ENCODE results near the gene ATRN.
"Not testable (repeated sequence)": the region's sequence is repeated elsewhere in the genome, so short reads cannot be mapped to it uniquely, and the experiment has no call there.

Gene ATRN

DNA sequence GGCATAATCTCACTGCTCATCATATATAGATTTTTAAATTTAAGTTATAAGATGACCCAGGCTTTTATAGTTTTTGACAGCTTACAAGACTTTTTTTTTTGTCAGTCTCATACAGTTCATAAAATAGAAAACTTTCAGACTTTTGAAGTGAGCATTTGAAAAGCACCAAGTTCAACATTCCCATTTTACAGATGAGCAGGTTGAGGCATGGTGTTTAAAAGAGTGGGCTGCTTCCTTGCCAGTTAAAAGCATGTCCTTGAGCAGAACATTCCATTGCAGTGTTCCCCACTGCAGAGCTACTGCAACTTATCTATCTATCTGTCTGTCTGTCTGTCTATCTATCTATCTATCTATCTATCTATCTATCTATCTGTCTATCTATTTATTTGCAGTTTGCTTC lies 105.5 kb downstream of the ATRN start:
- no peak for DNase-seq

DNA sequence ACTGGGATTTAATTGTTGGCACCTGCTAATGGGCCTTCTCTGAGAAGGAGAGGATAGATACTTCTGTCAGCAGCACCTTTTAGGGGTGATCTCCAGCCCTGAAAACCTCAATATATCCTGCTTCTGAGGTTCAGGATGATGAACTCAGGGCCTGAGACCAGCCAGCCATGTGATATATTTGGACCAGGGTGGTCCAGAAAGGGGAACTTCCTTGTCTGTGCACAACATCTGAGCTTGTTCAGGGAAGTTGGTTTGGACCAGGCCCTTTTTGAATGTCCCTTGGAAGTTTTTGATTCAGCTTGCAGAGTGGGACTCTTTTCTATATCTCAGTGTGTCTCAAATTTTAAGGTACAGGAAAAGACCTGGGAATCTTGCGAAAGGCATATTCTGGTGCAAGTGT lies 106.5 kb downstream of the ATRN start:
- DNase-seq: no peak

GRCh38 chr20:3580412-3580811 lies 109.6 kb downstream of the ATRN start:
- no peak for DNase-seq

- no peak for DNase-seq
These were observed 112.9 kb downstream of the ATRN start for GRCh38 chr20:3583765-3584164.

GRCh38 chr20:3586093-3586492 lies 115.3 kb downstream of the ATRN start:
- no peak for DNase-seq

- DNase-seq: no peak
These were observed 119.3 kb downstream of the ATRN start for GRCh38 chr20:3590164-3590563.

- DNase-seq: no peak
These were observed 122.1 kb downstream of the ATRN start for GRCh38 chr20:3592931-3593330.

- DNase-seq: no peak
These were observed 124.7 kb downstream of the ATRN start for GRCh38 chr20:3595541-3595940.

GRCh38 chr20:3603108-3603507 lies 132.3 kb downstream of the ATRN start:
- DNase-seq: no peak

- DNase-seq: not testable (repeated sequence)
These were observed 134.6 kb downstream of the ATRN start for GRCh38 chr20:3605386-3605886.

GRCh38 chr20:3606021-3606420 lies 135.2 kb downstream of the ATRN start:
- DNase-seq: no peak

GRCh38 chr20:3611901-3612300 lies 141.1 kb downstream of the ATRN start:
- no peak for DNase-seq

DNA sequence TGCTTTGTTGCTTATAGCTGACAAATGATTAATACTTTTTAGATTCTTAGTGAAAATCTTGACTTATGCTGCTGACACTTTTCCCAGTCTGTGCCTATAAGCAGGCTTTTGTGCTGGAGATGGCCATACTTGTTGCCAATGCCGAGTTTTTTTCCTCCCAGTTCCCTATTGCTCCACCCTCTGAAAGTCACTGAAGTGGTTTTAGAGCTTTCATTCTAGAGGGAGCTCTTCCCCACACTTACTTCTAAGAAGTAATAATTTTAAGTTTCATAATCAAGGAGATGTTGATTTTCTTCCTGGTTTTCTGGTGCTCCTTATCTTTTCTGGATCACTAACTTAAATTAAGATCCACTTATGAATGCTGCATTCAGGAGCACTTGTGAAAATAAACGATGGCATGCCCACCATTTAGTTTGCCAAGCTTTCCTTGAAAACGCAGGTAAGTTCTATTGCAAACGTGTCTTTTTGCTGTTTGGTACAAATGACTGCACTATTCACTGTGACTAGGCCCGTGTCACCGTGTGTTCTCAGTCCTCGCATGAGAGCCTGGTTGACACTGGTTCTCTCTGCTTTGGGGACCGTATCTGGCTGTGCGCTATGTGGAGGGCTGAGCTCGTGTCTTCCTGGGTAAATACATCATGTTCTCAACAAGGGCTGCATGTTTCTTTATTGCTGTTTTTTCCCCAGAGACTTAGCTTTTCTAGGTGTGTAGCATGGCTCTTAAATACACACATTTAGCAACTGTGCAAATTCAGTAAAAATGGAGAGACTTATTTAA lies 142.2 kb downstream of the ATRN start:
- DNase-seq: no peak

DNA sequence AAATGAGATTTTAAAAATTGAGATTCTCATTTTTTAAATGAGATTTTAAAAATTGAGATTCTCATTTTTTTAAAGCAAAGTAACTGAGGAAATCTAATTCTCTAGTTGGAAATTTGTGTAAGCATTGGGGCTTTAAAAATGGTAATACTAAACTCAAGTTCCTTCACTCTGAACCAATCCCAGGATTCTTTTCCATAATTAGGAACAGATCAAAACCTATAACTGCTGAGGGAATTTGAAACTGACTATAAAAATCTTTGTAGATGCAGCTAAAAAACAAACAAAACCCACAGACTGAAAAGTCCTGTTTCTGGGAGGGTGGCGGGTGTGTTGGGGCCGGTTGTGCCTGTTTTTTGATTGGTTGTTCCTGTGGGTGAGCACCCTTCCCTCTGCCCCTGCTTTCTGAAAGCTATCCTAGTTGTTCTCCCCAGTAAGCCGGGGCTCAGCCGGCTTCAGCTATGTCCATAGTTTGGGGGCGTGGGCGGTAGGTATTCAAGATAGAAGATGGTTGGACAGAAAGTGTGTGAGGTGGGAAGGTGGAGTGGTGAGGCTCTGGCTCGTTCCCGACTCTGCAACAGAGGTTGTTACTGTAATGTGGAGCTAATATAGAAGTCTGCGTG lies 143.1 kb downstream of the ATRN start:
- no peak for DNase-seq

GRCh38 chr20:3614466-3614865 lies 143.6 kb downstream of the ATRN start:
- DNase-seq: no peak

DNA sequence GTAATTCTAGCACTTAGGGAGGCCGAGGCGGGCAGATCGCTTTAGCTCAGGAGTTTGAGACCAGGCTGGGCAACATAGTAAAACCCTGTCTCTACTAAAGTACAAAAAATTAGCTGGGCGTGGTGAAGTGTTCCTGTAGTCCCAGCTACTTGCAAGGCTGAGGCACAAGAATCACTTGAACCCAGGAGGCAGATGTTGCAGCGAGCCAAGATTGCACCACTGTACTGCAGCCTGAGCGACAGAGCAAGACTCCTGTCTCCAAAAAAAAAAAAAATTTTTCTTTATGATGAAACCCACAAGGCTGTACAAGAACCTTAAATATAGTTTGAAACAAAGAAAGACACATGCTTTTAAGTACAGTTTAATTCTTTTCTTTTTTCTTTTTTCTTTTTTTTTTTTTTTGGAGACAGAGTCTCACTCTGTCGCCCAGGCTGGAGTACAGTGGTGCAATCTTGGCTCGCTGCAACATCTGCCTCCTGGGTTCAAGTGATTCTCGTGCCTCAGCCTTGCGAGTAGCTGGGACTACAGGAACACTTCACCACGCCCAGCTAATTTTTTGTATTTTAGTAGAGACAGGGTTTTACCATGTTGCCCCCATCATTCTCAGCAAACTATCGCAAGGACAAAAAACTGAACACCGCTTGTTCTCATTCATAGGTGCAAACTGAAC lies 144.5 kb downstream of the ATRN start:
- not testable (repeated sequence) for DNase-seq

DNA sequence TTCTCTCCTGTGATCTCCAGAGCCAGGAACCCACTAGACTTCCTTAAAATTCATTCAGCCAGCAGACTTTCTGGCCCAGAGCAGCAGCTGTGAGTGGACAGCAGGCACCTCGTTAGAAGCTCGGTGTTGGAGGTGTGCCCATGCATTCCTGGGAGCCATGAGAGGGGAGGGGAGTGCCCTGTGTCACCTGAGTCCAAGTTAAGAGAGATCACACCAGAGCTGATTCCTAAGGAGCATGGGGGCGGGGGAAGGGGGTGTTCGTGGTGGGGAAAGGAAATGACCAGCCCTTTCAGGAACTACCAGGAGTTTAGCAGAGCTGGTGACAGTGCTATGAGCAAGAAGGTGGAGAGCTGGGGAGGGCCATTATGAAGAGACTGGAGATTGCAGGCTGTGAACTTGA lies 145.4 kb downstream of the ATRN start:
- DNase-seq: no peak

DNA sequence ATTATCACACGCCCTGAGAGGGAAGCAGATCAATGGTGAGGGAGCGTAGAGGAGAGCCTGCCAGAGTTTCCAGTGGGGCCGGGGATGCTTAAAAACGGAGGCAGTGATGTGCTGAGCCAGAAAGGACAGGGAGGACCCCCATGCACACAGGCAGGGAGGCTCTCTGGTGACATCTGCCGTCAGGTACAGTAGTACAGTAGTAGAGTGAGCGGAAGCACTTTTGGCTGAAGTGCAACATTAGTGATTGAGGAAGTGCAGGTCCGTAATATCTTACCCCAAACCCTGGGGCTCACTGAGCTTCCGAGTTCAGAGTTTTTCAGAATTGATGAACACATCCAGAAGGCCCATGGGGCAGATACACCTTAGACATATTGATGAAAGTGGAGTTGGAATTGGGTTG lies 150.3 kb downstream of the ATRN start:
- no peak for DNase-seq

- DNase-seq: no peak
These were observed 151.6 kb downstream of the ATRN start for GRCh38 chr20:3622406-3622805.

GRCh38 chr20:3627476-3627875 lies 156.7 kb downstream of the ATRN start:
- DNase-seq: no peak

DNA sequence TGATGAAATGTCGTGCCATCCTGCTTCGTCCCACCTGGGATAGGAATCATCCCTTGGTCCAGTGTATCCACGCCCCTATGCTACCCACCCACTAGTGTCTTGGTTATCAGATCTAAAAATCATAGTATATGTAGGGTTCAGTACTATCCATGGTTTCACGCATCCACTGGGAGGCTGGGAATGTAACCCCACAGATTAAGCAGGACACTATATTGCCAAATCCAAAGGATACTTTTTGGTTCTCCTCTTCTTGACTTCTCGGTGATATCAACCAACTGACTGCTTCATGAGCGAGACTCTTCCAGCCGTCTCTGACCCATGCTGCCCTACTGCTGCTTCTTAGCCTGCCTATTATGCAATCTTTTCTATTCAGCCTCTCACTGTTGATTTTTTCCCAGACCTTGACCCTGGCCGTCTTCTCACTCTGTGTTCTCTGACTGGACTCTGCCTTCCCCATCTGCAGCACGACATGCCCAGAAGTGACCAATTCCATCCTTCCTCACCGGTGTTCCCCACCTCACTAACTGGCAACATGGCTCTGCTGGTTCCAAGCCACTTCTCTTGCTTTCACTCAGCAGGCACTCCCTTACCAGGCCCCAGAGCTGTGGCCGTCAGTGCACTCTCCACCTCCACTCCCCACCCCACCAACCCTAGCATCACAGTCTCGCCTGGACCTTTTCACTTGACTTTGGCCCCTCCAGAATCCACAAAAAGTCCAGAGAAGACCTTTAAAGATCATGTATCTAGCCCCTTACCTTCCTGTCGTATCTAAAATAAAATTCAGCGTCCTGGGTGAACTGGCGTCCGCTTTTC lies 157.9 kb downstream of the ATRN start:
- no peak for DNase-seq

DNA sequence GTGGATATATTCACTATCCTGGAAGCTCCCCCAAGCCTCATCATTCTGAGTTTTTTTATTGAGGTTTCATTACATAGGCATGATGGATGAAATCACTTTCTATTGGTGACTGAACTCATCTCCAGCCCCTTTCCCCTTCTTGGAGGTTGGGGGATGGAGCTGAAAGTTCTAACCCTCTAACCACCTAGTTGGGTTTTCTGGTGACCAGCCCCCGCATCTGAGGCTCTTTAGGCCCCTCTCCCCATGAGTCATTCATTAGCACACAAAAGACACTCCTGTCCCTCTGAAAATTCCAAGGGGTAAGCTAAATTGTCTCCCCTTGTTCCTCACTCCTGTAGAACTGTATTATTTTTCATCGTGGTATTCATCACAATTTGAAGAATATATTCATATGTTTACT lies 159.1 kb downstream of the ATRN start:
- DNase-seq: no peak

GRCh38 chr20:3630429-3630828 lies 159.6 kb downstream of the ATRN start:
- DNase-seq: no peak

Data from effector CD8-positive, alpha-beta T cell (primary cell).